Tibial nerve (tissue), 4 donors: ENCODE measurements around the gene HEXD. TPM values are rescaled to one million over a fixed set of nuclear protein-coding genes. Genes with fewer than 3 reads are reported as not detected.

Source experiments
- DNase-seq, 2 donors: peaks; one replicate each; pipeline ENCODE4 v3.0.0-alpha.2; 2019; ENCODE audit warnings: low spot score in 2 of 2
- H3K27ac ChIP-seq, 4 donors: fragments of 200-600 bp; sonication (generic) in 3 of 4; one replicate each; pipeline ENCODE4 v1.5.1; 2017 to 2019; ENCODE audit warnings: mild to moderate bottlenecking in 1 of 4
- H3K27me3 ChIP-seq, 2 donors: fragments of 200-600 bp; sonication (generic) in 1 of 2; one replicate each; pipeline versions ENCODE4 v1.5.1 to v1.6.0; 2017 to 2019
- H3K36me3 ChIP-seq, 3 donors: fragments of 200-600 bp; sonication (generic); one replicate each; pipeline ENCODE4 v1.5.1; 2018 to 2019
- H3K4me1 ChIP-seq, 4 donors: fragments of 200-600 bp; sonication (generic) in 3 of 4; one replicate each; pipeline ENCODE4 v1.5.1; 2017 to 2019
- H3K4me3 ChIP-seq, 4 donors: fragments of 200-600 bp; sonication (generic) in 3 of 4; one replicate each; pipeline ENCODE4 v1.5.1; 2017 to 2019; ENCODE audit warnings: mild to moderate bottlenecking in 1 of 4, moderate library complexity in 1 of 4
- H3K9me3 ChIP-seq, 4 donors: fragments of 200-600 bp; sonication (generic) in 3 of 4; one replicate each; pipeline ENCODE4 v1.5.1; 2017 to 2019
- EP300 ChIP-seq, 2 donors: sonication (generic); formaldehyde crosslinking; IDR thresholded peaks; one replicate each; pipeline ENCODE4 v1.6.1; 2017; ENCODE audit warnings: antibody characterized with exemption in 2 of 2, mild to moderate bottlenecking in 1 of 2
- POLR2A ChIP-seq, 2 donors: fragments of 450-650 bp; IDR thresholded peaks; one replicate each; pipeline ENCODE4 v1.6.1; 2017; ENCODE audit warnings: antibody characterized with exemption in 2 of 2, mild to moderate bottlenecking in 2 of 2, moderate library complexity in 2 of 2
- WGBS, 2 donors: methylation state at CpG; one replicate each; pipeline ENCODE4 v1.1.5; 2018; 5-methylcytosine and 5-hydroxymethylcytosine counted together
- total RNA-seq, 4 donors: library from RNA; depleted of rRNA; stranded (reverse); fragments of >200 nt; gene quantifications; one replicate each; pipeline ENCODE4 v1.1.0, GENCODE V29; 2016
- TF ChIP-seq, protein P1 (sequence below), 5 experiments: fragments of 200-600 bp in 3 of 5; fragments of 450-650 bp in 2 of 5; sonication (generic) in 3 of 5; IDR thresholded peaks; one replicate each; pipeline ENCODE4 v1.5.1; 2016 to 2019; ENCODE audit warnings: antibody characterized with exemption in 5 of 5, mild to moderate bottlenecking in 3 of 5, moderate library complexity in 2 of 5

The HEXD gene
- total RNA-seq, 4 donors from 2014 or later = 65.6 to 143 (median 95.1) TPM

DNA sequence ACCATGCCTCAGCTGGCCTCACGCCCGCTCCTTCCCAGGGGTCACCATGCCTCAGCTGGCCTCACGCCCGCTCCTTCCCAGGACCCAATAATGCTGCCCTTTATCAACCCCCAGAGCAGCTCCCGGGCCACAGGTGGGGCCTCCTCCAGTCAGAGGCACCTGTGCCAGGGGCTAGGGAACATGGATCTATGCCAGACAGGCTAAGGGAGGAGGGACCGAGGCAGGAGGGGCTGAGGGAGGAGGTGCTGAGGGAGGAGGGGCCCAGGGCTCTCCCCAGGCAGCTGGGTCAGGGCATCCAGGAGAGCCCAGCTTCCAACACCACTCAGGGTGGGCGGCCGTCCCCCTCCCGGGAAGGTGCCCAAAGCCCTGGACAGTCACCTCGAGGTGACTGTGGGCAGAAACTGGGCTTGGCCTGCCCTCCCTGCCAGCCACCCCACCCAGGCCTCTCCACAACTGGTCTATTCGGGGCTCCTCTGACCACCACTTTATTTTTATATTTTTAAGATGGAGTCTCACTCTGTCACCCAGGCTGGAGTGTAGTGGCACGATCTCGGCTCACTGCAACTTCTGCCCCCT lies 27.2 kb upstream of the HEXD start:
- H3K4me3 ChIP-seq = no peak overlapping the region
- DNase-seq = no peak
- peaks cover 0 to 18% (median 3%) of the 10 kb centered on the region in 4 donors for H3K4me1 ChIP-seq
- no peak overlapping the region for H3K27ac ChIP-seq
- peaks cover 0 to 58% (median 0%) of the 10 kb centered on the region in 3 donors for H3K36me3 ChIP-seq
- peaks cover 0 to 13% of the 10 kb centered on the region in 2 donors for H3K27me3 ChIP-seq
- 72 to 80% methylated on average over 11 to 13 of the region's 13 CpGs for WGBS, 2 donors
- no peaks in the 10 kb centered on the region for H3K9me3 ChIP-seq
- TF ChIP-seq EP300 (IDR thresholded peaks at IDR 0.05) (no peak), POLR2A (IDR thresholded peaks at IDR 0.05) (no peak)
- TF ChIP-seq, protein P1, sequence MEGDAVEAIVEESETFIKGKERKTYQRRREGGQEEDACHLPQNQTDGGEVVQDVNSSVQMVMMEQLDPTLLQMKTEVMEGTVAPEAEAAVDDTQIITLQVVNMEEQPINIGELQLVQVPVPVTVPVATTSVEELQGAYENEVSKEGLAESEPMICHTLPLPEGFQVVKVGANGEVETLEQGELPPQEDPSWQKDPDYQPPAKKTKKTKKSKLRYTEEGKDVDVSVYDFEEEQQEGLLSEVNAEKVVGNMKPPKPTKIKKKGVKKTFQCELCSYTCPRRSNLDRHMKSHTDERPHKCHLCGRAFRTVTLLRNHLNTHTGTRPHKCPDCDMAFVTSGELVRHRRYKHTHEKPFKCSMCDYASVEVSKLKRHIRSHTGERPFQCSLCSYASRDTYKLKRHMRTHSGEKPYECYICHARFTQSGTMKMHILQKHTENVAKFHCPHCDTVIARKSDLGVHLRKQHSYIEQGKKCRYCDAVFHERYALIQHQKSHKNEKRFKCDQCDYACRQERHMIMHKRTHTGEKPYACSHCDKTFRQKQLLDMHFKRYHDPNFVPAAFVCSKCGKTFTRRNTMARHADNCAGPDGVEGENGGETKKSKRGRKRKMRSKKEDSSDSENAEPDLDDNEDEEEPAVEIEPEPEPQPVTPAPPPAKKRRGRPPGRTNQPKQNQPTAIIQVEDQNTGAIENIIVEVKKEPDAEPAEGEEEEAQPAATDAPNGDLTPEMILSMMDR (IDR thresholded peaks at IDR 0.05) = no peak

GRCh38 chr17:82391496-82392066 lies 26.6 kb upstream of the HEXD start:
- H3K4me1 ChIP-seq = peaks cover 0 to 12% (median 2%) of the 10 kb centered on the region in 4 donors
- DNase-seq = no peak
- TF ChIP-seq, protein P1 (IDR thresholded peaks at IDR 0.05) = no peak
- TF ChIP-seq POLR2A (IDR thresholded peaks at IDR 0.05) = no peak
- no peak for TF ChIP-seq EP300 (IDR thresholded peaks at IDR 0.05)
- no peak overlapping the region for H3K27ac ChIP-seq
- WGBS, 2 donors = 96 to 97% methylated on average over 16 to 19 of the region's 23 CpGs
- no peak overlapping the region for H3K4me3 ChIP-seq
- H3K9me3 ChIP-seq = no peaks in the 10 kb centered on the region
- H3K36me3 ChIP-seq = peaks cover 0 to 59% (median 0%) of the 10 kb centered on the region in 3 donors
- H3K27me3 ChIP-seq = peaks cover 0 to 10% of the 10 kb centered on the region in 2 donors

GRCh38 chr17:82392209-82392920 lies 25.8 kb upstream of the HEXD start:
- WGBS, 2 donors = 91 to 92% methylated on average over 28 of the region's 28 CpGs

GRCh38 chr17:82392941-82393340 lies 25.2 kb upstream of the HEXD start:
- no peak overlapping the region for H3K27ac ChIP-seq
- 90% methylated on average over 15 of the region's 15 CpGs for WGBS, 2 donors

More at GRCh38 chr17:82392209-82392920, 25.8 kb upstream of the HEXD start:
- H3K4me3 ChIP-seq = no peak overlapping the region
- no peak for DNase-seq
- no peaks in the 10 kb centered on the region for H3K9me3 ChIP-seq
- H3K27me3 ChIP-seq = peaks cover 0 to 2% of the 10 kb centered on the region in 2 donors
- H3K36me3 ChIP-seq = peaks cover 0 to 67% (median 0%) of the 10 kb centered on the region in 3 donors
- H3K4me1 ChIP-seq = peaks cover 0 to 11% (median 0%) of the 10 kb centered on the region in 4 donors
- TF ChIP-seq EP300 (IDR thresholded peaks at IDR 0.05) (no peak), POLR2A (IDR thresholded peaks at IDR 0.05) (no peak)
- TF ChIP-seq, protein P1 (IDR thresholded peaks at IDR 0.05) = no peak
- H3K27ac ChIP-seq = no peak overlapping the region

More at GRCh38 chr17:82392941-82393340, 25.2 kb upstream of the HEXD start:
- no peak overlapping the region for H3K4me3 ChIP-seq
- H3K9me3 ChIP-seq = no peaks in the 10 kb centered on the region
- peaks cover 0 to 13% (median 0%) of the 10 kb centered on the region in 4 donors for H3K4me1 ChIP-seq
- no peak for DNase-seq
- TF ChIP-seq EP300 (IDR thresholded peaks at IDR 0.05) = no peak
- TF ChIP-seq POLR2A (IDR thresholded peaks at IDR 0.05) = no peak
- TF ChIP-seq, protein P1 (IDR thresholded peaks at IDR 0.05) = no peak
- H3K27me3 ChIP-seq = no peaks in the 10 kb centered on the region
- H3K36me3 ChIP-seq = peaks cover 0 to 73% (median 0%) of the 10 kb centered on the region in 3 donors
